ENCODE results near the gene USP15.

DNA sequence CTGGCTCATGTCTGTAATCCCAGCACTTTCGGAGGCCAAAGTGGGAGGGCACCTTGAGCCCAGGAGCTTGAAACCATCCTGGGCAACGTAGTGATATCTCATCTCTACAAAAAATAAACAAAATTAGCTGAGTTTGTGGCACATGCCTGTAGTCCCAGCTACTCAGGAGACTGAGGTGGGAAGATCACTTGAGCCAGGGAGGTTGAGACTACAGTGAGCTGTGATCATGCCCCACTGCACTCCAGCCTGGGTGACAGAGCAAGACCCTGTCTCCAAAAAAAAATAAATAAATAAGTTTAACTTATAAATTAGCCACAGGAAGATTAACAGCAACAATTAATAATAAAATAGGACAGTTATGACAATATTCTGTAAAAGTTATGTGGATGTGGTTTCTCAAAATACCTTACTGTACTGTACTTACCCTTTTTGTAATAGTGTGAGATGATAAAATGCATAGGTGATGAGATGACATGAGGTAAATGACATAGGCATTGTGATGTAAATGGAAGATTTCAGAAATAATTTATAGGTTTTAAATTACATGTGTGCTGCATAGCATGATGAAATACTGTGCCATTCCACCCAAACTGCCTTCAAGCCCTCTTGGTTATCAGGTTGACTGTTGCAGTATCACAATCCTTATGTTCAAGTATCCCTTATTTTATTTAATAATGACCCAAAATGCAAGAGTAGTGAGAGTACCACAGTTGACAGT lies 22.0 kb downstream of the USP15 start:
- TF ChIP-seq, protein P1, sequence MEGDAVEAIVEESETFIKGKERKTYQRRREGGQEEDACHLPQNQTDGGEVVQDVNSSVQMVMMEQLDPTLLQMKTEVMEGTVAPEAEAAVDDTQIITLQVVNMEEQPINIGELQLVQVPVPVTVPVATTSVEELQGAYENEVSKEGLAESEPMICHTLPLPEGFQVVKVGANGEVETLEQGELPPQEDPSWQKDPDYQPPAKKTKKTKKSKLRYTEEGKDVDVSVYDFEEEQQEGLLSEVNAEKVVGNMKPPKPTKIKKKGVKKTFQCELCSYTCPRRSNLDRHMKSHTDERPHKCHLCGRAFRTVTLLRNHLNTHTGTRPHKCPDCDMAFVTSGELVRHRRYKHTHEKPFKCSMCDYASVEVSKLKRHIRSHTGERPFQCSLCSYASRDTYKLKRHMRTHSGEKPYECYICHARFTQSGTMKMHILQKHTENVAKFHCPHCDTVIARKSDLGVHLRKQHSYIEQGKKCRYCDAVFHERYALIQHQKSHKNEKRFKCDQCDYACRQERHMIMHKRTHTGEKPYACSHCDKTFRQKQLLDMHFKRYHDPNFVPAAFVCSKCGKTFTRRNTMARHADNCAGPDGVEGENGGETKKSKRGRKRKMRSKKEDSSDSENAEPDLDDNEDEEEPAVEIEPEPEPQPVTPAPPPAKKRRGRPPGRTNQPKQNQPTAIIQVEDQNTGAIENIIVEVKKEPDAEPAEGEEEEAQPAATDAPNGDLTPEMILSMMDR (IDR thresholded peaks at IDR 0.05; ENCODE audit: poor library complexity), result no peak
- TF ChIP-seq EZH2phosphoT487 (IDR thresholded peaks at IDR 0.05; ENCODE audit: low read depth, severe bottlenecking, unreplicated experiment), result no peak
- no peak for TF ChIP-seq EZH2 (IDR thresholded peaks at IDR 0.05; ENCODE audit: borderline replicate concordance)
